ENCODE data around the gene KLHL25. TPM values are rescaled to one million over a fixed set of nuclear protein-coding genes. Genes with fewer than 3 reads are reported as not detected.

The KLHL25 gene
- total RNA-seq, 1 experiment from 2014 or later = 18.4 TPM

- Histone ChIP-seq H4K20me1 (ENCODE audit: control insufficient read depth, insufficient read depth, insufficient read length) (no peaks in the 10 kb centered on the region), H3K14ac (ENCODE audit: insufficient read depth, low read length) (no peak overlapping the region), H3K79me2 (ENCODE audit: insufficient read depth, low read length) (no peaks in the 10 kb centered on the region; the same call in 1 of the 2 replicates), H3K23ac (ENCODE audit: insufficient read length, low read depth, low read length) (no peak overlapping the region), H3K18ac (ENCODE audit: insufficient read length, low read depth, low read length) (no peak overlapping the region), H2AK5ac (ENCODE audit: insufficient read length, low read length) (no peak overlapping the region), H2BK20ac (ENCODE audit: low read depth, low read length, poor library complexity, severe bottlenecking) (no peak overlapping the region), H3K27me3 (ENCODE audit: insufficient read depth, low read length) (no peaks in the 10 kb centered on the region), H4K8ac (replicated peaks; ENCODE audit: insufficient read length, low read depth, low read length) (no peak overlapping the region), H3T11ph (ENCODE audit: low read length) (no peak overlapping the region), H3K79me1 (ENCODE audit: insufficient read depth, low read depth, low read length, poor library complexity, severe bottlenecking) (no peaks in the 10 kb centered on the region), H2AFZ (ENCODE audit: low read length) (no peak overlapping the region), H3K9ac (ENCODE audit: extremely low read depth, insufficient read length, low read length) (no peak overlapping the region), H3K9me3 (ENCODE audit: control insufficient read depth, low read depth, low read length) (no peaks in the 10 kb centered on the region), H3K56ac (ENCODE audit: insufficient read length, low read depth, low read length) (no peak overlapping the region), H2BK120ac (ENCODE audit: low read depth, low read length, poor library complexity, severe bottlenecking) (no peak overlapping the region), H3K27ac (ENCODE audit: insufficient read length, low read depth, low read length) (no peak overlapping the region), H2BK15ac (ENCODE audit: low read depth, low read length) (no peak overlapping the region), H4K91ac (ENCODE audit: insufficient read length, low read depth, low read length) (no peak overlapping the region), H3K4me2 (ENCODE audit: insufficient read depth, insufficient read length, low read length) (no peak overlapping the region), H3K4me1 (ENCODE audit: insufficient read depth, low read length) (no peaks in the 10 kb centered on the region), H2BK12ac (ENCODE audit: insufficient read length, low read depth, low read length) (no peak overlapping the region), H4K5ac (ENCODE audit: insufficient read length, low read depth, low read length) (no peak overlapping the region), H2BK5ac (ENCODE audit: insufficient read length, low read length) (no peak overlapping the region), H3K23me2 (ENCODE audit: insufficient read length, low read depth, low read length, poor library complexity, severe bottlenecking) (no peaks in the 10 kb centered on the region), H3K4ac (ENCODE audit: low read depth, low read length) (no peak overlapping the region)
- no peak for DNase-seq
- Mint-ChIP-seq H3K36me3 (ENCODE audit: insufficient read depth in 1 of 3, low read depth in 3 of 3) (peaks cover 11 to 43% (median 22%) of the 10 kb centered on the region in 3 experiments; a peak in 6 of 7 replicates), H3K27me3 (ENCODE audit: low read depth) (no peaks in the 10 kb centered on the region), H3K4me1 (peaks cover 6 to 15% of the 10 kb centered on the region in 2 experiments), H3K9me3 (no peaks in the 10 kb centered on the region), H3K27ac (no peak overlapping the region), H3K4me3 (no peak overlapping the region)
- no CpG with 5 or more reads among the region's 6 CpGs for WGBS (ENCODE audit: extremely low coverage, insufficient read length, low lambda C conversion rate)
- TF ChIP-seq CTCF (conservative IDR thresholded peaks at IDR 0.05) = no peak
Measured at GRCh38 chr15:85760049-85760448, 34.7 kb downstream of the KLHL25 start.
